Nephron (organoid): ENCODE results near the gene C11orf65.
A peak's percentile ranks its signal among the peaks of the same experiment; 100 is the strongest.

ENCODE experiments used
- H3K27ac Mint-ChIP-seq, 3 experiments: 2 replicates each; pipeline ENCODE4 v1.8.0; 2020; ENCODE audit warnings: mixed read lengths in 3 of 3, mild to moderate bottlenecking in 2 of 3, moderate library complexity in 1 of 3
- H3K27me3 Mint-ChIP-seq: 2 replicates; pipeline ENCODE4 v1.8.0; 2021; ENCODE audit warnings: low read depth, mild to moderate bottlenecking, moderate library complexity, mixed read lengths
- H3K36me3 Mint-ChIP-seq: 2 replicates; pipeline ENCODE4 v1.8.0; 2020; ENCODE audit warnings: low read depth, mixed read lengths
- H3K4me1 Mint-ChIP-seq: 2 replicates; pipeline ENCODE4 v1.8.0; 2020; ENCODE audit warnings: mixed read lengths
- H3K4me3 Mint-ChIP-seq, 3 experiments: 2 replicates each; pipeline ENCODE4 v1.8.0; 2020; ENCODE audit warnings: mild to moderate bottlenecking in 3 of 3, mixed read lengths in 3 of 3, moderate library complexity in 2 of 3
- H3K9me3 Mint-ChIP-seq: 2 replicates; pipeline ENCODE4 v1.8.0; 2020; ENCODE audit warnings: mixed read lengths
- CTCF ChIP-seq, 3 experiments: fragments of 200-600 bp; sonication (generic); IDR thresholded peaks; one replicate each; pipeline ENCODE4 v1.5.0; 2021; ENCODE audit warnings: antibody characterized with exemption in 3 of 3; ENCODE audit not compliant: unreplicated experiment in 3 of 3

Gene C11orf65

DNA sequence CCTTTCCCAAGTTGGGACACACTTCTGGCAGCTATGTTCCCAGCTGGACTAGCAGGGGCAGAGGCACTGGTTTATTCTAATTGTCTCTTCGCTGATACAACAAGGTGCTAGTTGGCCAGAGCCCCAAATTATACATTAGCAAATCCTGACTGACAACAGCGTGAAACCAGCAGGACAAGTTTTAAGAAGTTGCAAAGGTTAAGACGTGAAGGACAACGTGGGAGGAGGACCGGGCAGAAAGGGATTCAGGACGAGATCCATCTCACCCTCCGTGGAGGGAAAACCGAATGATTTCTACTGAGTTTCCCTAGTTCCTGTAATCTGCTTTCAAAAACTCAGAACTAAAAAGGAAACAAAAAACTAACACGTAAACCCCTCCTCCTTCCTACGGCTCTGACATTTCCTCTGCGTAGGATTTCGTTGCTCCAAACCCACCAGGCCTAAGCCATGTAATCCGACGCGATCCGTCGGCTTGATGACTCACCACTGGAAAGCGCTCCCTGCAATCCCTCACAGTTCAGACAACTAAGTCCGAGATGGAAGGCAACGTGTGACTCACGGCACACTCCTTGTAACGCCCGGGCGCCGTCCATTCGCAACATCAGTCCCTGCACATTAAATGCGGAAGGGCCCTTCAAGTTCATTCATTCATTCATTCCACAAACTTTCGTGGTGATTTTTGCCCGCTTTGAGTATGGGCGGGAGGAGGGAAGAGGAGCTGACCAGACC lies 30.2 kb upstream of the C11orf65 start:
- Mint-ChIP-seq H3K4me3 (peak overlapping the region; percentile 85 to 97 (median 91)), H3K9me3 (no peaks in the 10 kb centered on the region), H3K27me3 (no peaks in the 10 kb centered on the region), H3K4me1 (peaks cover 28% of the 10 kb centered on the region), H3K36me3 (no peaks in the 10 kb centered on the region), H3K27ac (peak overlapping the region; percentile 98 to 99 (median 99))
- no peak for TF ChIP-seq CTCF (IDR thresholded peaks at IDR 0.05; ENCODE audit: unreplicated experiment in 3 of 3)

DNA sequence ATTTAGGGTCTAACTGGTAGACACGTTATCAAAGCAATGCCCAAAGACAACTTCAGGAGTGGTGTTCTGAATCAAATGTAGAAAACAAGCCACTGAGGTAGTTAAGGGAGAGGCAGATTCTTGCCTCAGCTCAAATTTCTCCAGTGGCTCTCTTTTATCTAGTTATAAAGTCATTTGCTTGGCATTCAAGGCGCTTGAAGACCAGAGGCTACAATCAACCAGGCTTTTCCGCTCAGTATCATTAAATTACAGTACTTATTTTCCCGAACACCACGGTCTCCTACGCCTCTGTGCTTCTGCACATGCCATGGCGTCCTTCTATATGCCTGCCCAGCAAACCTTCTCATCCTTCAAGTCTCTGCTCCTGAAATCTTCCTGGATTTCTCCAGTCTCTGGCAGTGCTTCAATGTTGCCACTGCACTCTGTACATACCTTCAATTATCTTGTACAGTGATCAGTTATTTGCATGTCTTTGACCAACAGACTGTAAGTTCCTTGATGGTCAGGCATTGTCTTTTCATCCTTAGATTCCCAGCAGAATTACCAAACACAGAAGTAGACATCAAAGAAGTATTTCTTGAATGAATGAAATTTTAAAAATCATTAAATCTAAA lies 29.4 kb upstream of the C11orf65 start:
- H3K36me3 Mint-ChIP-seq, result peaks cover 3% of the 10 kb centered on the region
- no peaks in the 10 kb centered on the region for H3K27me3 Mint-ChIP-seq
- peak overlapping the region; percentile 98 to 99 (median 99) for H3K27ac Mint-ChIP-seq
- H3K9me3 Mint-ChIP-seq, result no peaks in the 10 kb centered on the region
- TF ChIP-seq CTCF (IDR thresholded peaks at IDR 0.05; ENCODE audit: unreplicated experiment in 3 of 3), result no peak
- peaks cover 28% of the 10 kb centered on the region for H3K4me1 Mint-ChIP-seq
- peak overlapping the region; percentile 85 to 97 (median 91) for H3K4me3 Mint-ChIP-seq

DNA sequence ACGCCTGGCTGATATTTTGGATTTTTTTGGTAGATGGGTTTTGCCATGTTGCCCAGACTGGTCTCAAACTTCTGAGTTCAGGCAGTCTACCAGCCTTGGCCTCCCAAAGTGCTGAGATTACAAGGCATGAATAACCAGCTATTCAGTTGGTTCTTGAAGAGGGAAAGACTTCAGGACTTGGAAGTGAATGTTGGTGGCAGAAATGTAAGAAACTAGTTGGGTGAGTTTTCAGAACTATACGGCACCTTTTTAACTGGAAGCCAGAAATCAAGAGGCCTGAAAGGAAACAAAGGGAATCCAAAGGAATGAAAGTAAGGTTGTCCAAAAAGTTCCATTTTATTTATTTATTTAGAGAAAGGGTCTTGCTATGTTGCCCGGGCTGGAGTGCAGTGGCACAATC lies 28.0 kb upstream of the C11orf65 start:
- H3K4me1 Mint-ChIP-seq, result peaks cover 28% of the 10 kb centered on the region
- no peaks in the 10 kb centered on the region for H3K9me3 Mint-ChIP-seq
- peak overlapping the region in 1 of 3 experiments; percentile 29 for H3K4me3 Mint-ChIP-seq
- H3K36me3 Mint-ChIP-seq, result peaks cover 7% of the 10 kb centered on the region
- H3K27me3 Mint-ChIP-seq, result no peaks in the 10 kb centered on the region
- TF ChIP-seq CTCF (IDR thresholded peaks at IDR 0.05; ENCODE audit: unreplicated experiment in 3 of 3), result no peak
- peak overlapping the region in 1 of 3 experiments; percentile 16 for H3K27ac Mint-ChIP-seq

GRCh38 chr11:108494182-108494581 lies 26.9 kb upstream of the C11orf65 start:
- no peak for TF ChIP-seq CTCF (IDR thresholded peaks at IDR 0.05; ENCODE audit: unreplicated experiment in 3 of 3)
- no peaks in the 10 kb centered on the region for H3K27me3 Mint-ChIP-seq
- peaks cover 14% of the 10 kb centered on the region for H3K36me3 Mint-ChIP-seq
- peak overlapping the region in 1 of 3 experiments; percentile 34 for H3K4me3 Mint-ChIP-seq
- H3K27ac Mint-ChIP-seq, result no peak overlapping the region
- H3K9me3 Mint-ChIP-seq, result no peaks in the 10 kb centered on the region
- H3K4me1 Mint-ChIP-seq, result peaks cover 28% of the 10 kb centered on the region

DNA sequence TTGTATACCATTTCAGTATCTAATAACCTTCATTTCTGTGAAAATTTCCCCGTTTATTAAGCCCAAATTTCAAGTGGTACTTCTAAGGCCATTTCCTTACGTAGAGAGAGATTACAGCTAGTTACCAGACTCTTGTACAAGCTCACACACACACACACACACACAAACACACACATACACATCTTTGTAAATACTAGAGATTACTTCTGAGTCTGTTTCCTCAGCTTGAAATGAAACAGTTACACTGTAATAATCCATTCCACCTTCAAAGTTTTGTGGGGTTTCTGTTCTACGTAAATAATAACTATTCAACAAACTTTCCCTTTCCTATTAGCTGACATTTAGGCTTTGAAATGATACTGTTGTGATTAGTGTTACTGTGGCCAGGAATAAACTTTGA lies 24.6 kb upstream of the C11orf65 start:
- H3K9me3 Mint-ChIP-seq, result no peaks in the 10 kb centered on the region
- no peaks in the 10 kb centered on the region for H3K27me3 Mint-ChIP-seq
- H3K27ac Mint-ChIP-seq, result no peak overlapping the region
- peaks cover 21% of the 10 kb centered on the region for H3K4me1 Mint-ChIP-seq
- peaks cover 29% of the 10 kb centered on the region for H3K36me3 Mint-ChIP-seq
- TF ChIP-seq CTCF (IDR thresholded peaks at IDR 0.05; ENCODE audit: unreplicated experiment in 3 of 3), result no peak
- no peak overlapping the region for H3K4me3 Mint-ChIP-seq
